Stimulated activated effector memory CD8-positive, alpha-beta T cell treated with anti-CD3 and anti-CD28 coated beads, Interleukin-12 subunit alpha, Interleukin-12 subunit beta, amount 100 ng/mL, for 72 hours (primary cell): ENCODE results near the gene ABCC12.
"Not testable (repeated sequence)": the region's sequence is repeated elsewhere in the genome, so short reads cannot be mapped to it uniquely, and the experiment has no call there.

ENCODE experiments used
- ATAC-seq: fragments of 150-1000 bp; cut with Tn5 transposase; 2 replicates; pipeline ENCODE4 v1.10.0; 2021
- DNase-seq, 2 donors: peaks; one replicate each; pipeline ENCODE4 v3.0.0; 2021 to 2022; ENCODE audit warnings: low spot score in 2 of 2
- H3K27ac Mint-ChIP-seq: one replicate; pipeline ENCODE4 v1.8.0; 2022; ENCODE audit warnings: mild to moderate bottlenecking, mixed read lengths
- H3K36me3 Mint-ChIP-seq: one replicate; pipeline ENCODE4 v1.8.0; 2022; ENCODE audit warnings: mild to moderate bottlenecking, mixed read lengths
- H3K4me1 Mint-ChIP-seq: one replicate; pipeline ENCODE4 v1.8.0; 2022; ENCODE audit warnings: mixed read lengths
- H3K4me3 Mint-ChIP-seq: one replicate; pipeline ENCODE4 v1.8.0; 2022; ENCODE audit warnings: mild to moderate bottlenecking, mixed read lengths
- H3K9me3 Mint-ChIP-seq: one replicate; pipeline ENCODE4 v1.8.0; 2022; ENCODE audit warnings: mixed read lengths

The ABCC12 gene

GRCh38 chr16:48155926-48156789 is at the start of gene ABCC12:
TSS of gene ABCC12 (minus strand) at chr16:48155993. CDS start at chr16:48146424, 9,569 bp downstream.
- H3K4me1 Mint-ChIP-seq = peaks cover 22% of the 10 kb centered on the region
- peaks cover 11% of the 10 kb centered on the region for H3K36me3 Mint-ChIP-seq
- DNase-seq = no peak
- H3K27ac Mint-ChIP-seq = no peak within 1 kb of the TSS
- ATAC-seq = no peak
- no peaks in the 10 kb centered on the region for H3K9me3 Mint-ChIP-seq
- H3K4me3 Mint-ChIP-seq = no peak within 1 kb of the TSS

- H3K4me3 Mint-ChIP-seq = no peak overlapping the region
- ATAC-seq (no peak), DNase-seq (no peak)
- H3K36me3 Mint-ChIP-seq = no peaks in the 10 kb centered on the region
- no peaks in the 10 kb centered on the region for H3K9me3 Mint-ChIP-seq
- no peak overlapping the region for H3K27ac Mint-ChIP-seq
- peaks cover 8% of the 10 kb centered on the region for H3K4me1 Mint-ChIP-seq
These were observed 49.0 kb upstream of the ABCC12 start for GRCh38 chr16:48204825-48205151.

- H3K27ac Mint-ChIP-seq = no peak overlapping the region
- H3K4me3 Mint-ChIP-seq = no peak overlapping the region
- H3K9me3 Mint-ChIP-seq = no peaks in the 10 kb centered on the region
- peaks cover 8% of the 10 kb centered on the region for H3K4me1 Mint-ChIP-seq
- ATAC-seq (no peak), DNase-seq (no peak)
- H3K36me3 Mint-ChIP-seq = no peaks in the 10 kb centered on the region
These were observed 48.4 kb upstream of the ABCC12 start for GRCh38 chr16:48203974-48204824.

- no peaks in the 10 kb centered on the region for H3K9me3 Mint-ChIP-seq
- peaks cover 4% of the 10 kb centered on the region for H3K4me1 Mint-ChIP-seq
- ATAC-seq (no peak), DNase-seq (no peak)
- H3K36me3 Mint-ChIP-seq = no peaks in the 10 kb centered on the region
- no peak overlapping the region for H3K27ac Mint-ChIP-seq
- H3K4me3 Mint-ChIP-seq = no peak overlapping the region
These were observed 45.9 kb upstream of the ABCC12 start for GRCh38 chr16:48201515-48202201.

GRCh38 chr16:48197294-48197693 is 41.5 kb upstream of the ABCC12 start:
- Mint-ChIP-seq H3K27ac (no peak overlapping the region), H3K4me1 (no peaks in the 10 kb centered on the region), H3K4me3 (no peak overlapping the region), H3K36me3 (no peaks in the 10 kb centered on the region), H3K9me3 (no peaks in the 10 kb centered on the region)
- no peak for DNase-seq
- ATAC-seq = no peak

GRCh38 chr16:48194828-48195556 is 39.2 kb upstream of the ABCC12 start:
- no peak for DNase-seq
- no peak overlapping the region for H3K27ac Mint-ChIP-seq

GRCh38 chr16:48193846-48194245 is 38.1 kb upstream of the ABCC12 start:
- DNase-seq = no peak
- Mint-ChIP-seq H3K36me3 (no peaks in the 10 kb centered on the region), H3K4me1 (peaks cover under 1% of the 10 kb centered on the region), H3K4me3 (no peak overlapping the region), H3K27ac (no peak overlapping the region), H3K9me3 (no peaks in the 10 kb centered on the region)
- ATAC-seq = no peak

More at GRCh38 chr16:48194828-48195556, 39.2 kb upstream of the ABCC12 start:
- H3K9me3 Mint-ChIP-seq = no peaks in the 10 kb centered on the region
- H3K36me3 Mint-ChIP-seq = no peaks in the 10 kb centered on the region
- no peaks in the 10 kb centered on the region for H3K4me1 Mint-ChIP-seq
- ATAC-seq = no peak
- H3K4me3 Mint-ChIP-seq = no peak overlapping the region

GRCh38 chr16:48188449-48189102 is 32.8 kb upstream of the ABCC12 start:
- DNase-seq (no peak), ATAC-seq (peak; percentile 43)
- Mint-ChIP-seq H3K36me3 (no peaks in the 10 kb centered on the region), H3K27ac (peak overlapping the region; percentile 56), H3K4me1 (peaks cover 9% of the 10 kb centered on the region), H3K9me3 (no peaks in the 10 kb centered on the region), H3K4me3 (no peak overlapping the region)

- no peaks in the 10 kb centered on the region for H3K36me3 Mint-ChIP-seq
- no peak overlapping the region for H3K4me3 Mint-ChIP-seq
- H3K27ac Mint-ChIP-seq = peak overlapping the region; percentile 56
- ATAC-seq (no peak), DNase-seq (no peak)
- H3K4me1 Mint-ChIP-seq = peaks cover 9% of the 10 kb centered on the region
- no peaks in the 10 kb centered on the region for H3K9me3 Mint-ChIP-seq
These were observed 32.0 kb upstream of the ABCC12 start for GRCh38 chr16:48187779-48188178.

- Mint-ChIP-seq H3K9me3 (no peaks in the 10 kb centered on the region), H3K27ac (no peak overlapping the region), H3K4me3 (no peak overlapping the region), H3K4me1 (peaks cover 9% of the 10 kb centered on the region), H3K36me3 (no peaks in the 10 kb centered on the region)
- ATAC-seq (peak; percentile 27), DNase-seq (no peak)
These were observed 28.9 kb upstream of the ABCC12 start for GRCh38 chr16:48184681-48185080.

GRCh38 chr16:48182979-48183537 is 27.3 kb upstream of the ABCC12 start:
- Mint-ChIP-seq H3K9me3 (no peaks in the 10 kb centered on the region), H3K4me3 (no peak overlapping the region), H3K36me3 (no peaks in the 10 kb centered on the region), H3K27ac (no peak overlapping the region), H3K4me1 (peaks cover 1% of the 10 kb centered on the region)
- DNase-seq (no peak), ATAC-seq (no peak)

- not testable (repeated sequence) for H3K9me3 Mint-ChIP-seq, H3K4me1 Mint-ChIP-seq, ATAC-seq, H3K36me3 Mint-ChIP-seq, DNase-seq, H3K4me3 Mint-ChIP-seq, H3K27ac Mint-ChIP-seq
These were observed 26.1 kb upstream of the ABCC12 start for GRCh38 chr16:48181746-48182520.

- Mint-ChIP-seq H3K4me1 (no peaks in the 10 kb centered on the region), H3K36me3 (no peaks in the 10 kb centered on the region), H3K4me3 (no peak overlapping the region), H3K9me3 (no peaks in the 10 kb centered on the region), H3K27ac (no peak overlapping the region)
- no peak for ATAC-seq
- DNase-seq = no peak
These were observed 25.2 kb upstream of the ABCC12 start for GRCh38 chr16:48180868-48181480.
